ENCODE measurements around the gene SLC22A25. TPM values are rescaled to one million over a fixed set of nuclear protein-coding genes. Genes with fewer than 3 reads are reported as not detected.
"Not testable (repeated sequence)": the region's sequence is repeated elsewhere in the genome, so short reads cannot be mapped to it uniquely, and the experiment has no call there.

SLC22A25 gene
- total RNA-seq, 1 donor from 2014 or later, result not detected

- H3K79me2 ChIP-seq (ENCODE audit: insufficient read depth, low read length), result no peaks in the 10 kb centered on the region
- no peak overlapping the region for H3K9ac ChIP-seq (ENCODE audit: low read length)
- Mint-ChIP-seq H3K4me1 (ENCODE audit: low read depth, unreplicated experiment) (no peaks in the 10 kb centered on the region), H3K27ac (ENCODE audit: unreplicated experiment) (no peak overlapping the region), H3K27me3 (ENCODE audit: low read depth, unreplicated experiment) (peaks cover 3% of the 10 kb centered on the region), H3K9me3 (ENCODE audit: unreplicated experiment) (no peaks in the 10 kb centered on the region), H3K36me3 (ENCODE audit: low read depth, unreplicated experiment) (no peaks in the 10 kb centered on the region), H3K4me3 (ENCODE audit: unreplicated experiment) (no peak overlapping the region)
- no peak overlapping the region for H2AFZ ChIP-seq (ENCODE audit: low read depth, low read length)
- no peaks in the 10 kb centered on the region for H3K36me3 ChIP-seq (ENCODE audit: insufficient read depth, low read length)
- no peak for DNase-seq (ENCODE audit: low read depth)
- H3K4me3 ChIP-seq (ENCODE audit: insufficient read depth, low read depth, low read length), result no peak overlapping the region
- H4K20me1 ChIP-seq (ENCODE audit: insufficient read depth, low read length), result no peaks in the 10 kb centered on the region
- no peaks in the 10 kb centered on the region for H3K4me1 ChIP-seq (ENCODE audit: insufficient read depth, low read length)
- FAIRE-seq, result no peak
- H3K27ac ChIP-seq (ENCODE audit: low read depth, low read length), result no peak overlapping the region
- no peaks in the 10 kb centered on the region for H3K9me3 ChIP-seq (ENCODE audit: insufficient read depth, low read depth, low read length)
- H3K4me2 ChIP-seq (ENCODE audit: low read length), result no peak overlapping the region
- TF ChIP-seq CTCF (IDR thresholded peaks at IDR 0.05; ENCODE audit: insufficient read depth, low read depth, low read length), result no peak
- no peak for TF ChIP-seq EZH2 (IDR thresholded peaks at IDR 0.05; ENCODE audit: insufficient read depth, low read length)
- H3K27me3 ChIP-seq (ENCODE audit: insufficient read depth, low read length), result no peaks in the 10 kb centered on the region
Observed at GRCh38 chr11:63251312-63251711, 7.9 kb upstream of the SLC22A25 start.

GRCh38 chr11:63250162-63251050 lies 7.0 kb upstream of the SLC22A25 start:
- Histone ChIP-seq H3K4me2 (ENCODE audit: low read length) (no peak overlapping the region), H3K4me3 (ENCODE audit: insufficient read depth, low read depth, low read length) (no peak overlapping the region), H2AFZ (ENCODE audit: low read depth, low read length) (no peak overlapping the region), H3K36me3 (ENCODE audit: insufficient read depth, low read length) (no peaks in the 10 kb centered on the region), H4K20me1 (ENCODE audit: insufficient read depth, low read length) (no peaks in the 10 kb centered on the region), H3K9me3 (ENCODE audit: insufficient read depth, low read depth, low read length) (no peaks in the 10 kb centered on the region), H3K79me2 (ENCODE audit: insufficient read depth, low read length) (no peaks in the 10 kb centered on the region), H3K27ac (ENCODE audit: low read depth, low read length) (no peak overlapping the region), H3K27me3 (ENCODE audit: insufficient read depth, low read length) (no peaks in the 10 kb centered on the region), H3K9ac (ENCODE audit: low read length) (no peak overlapping the region), H3K4me1 (ENCODE audit: insufficient read depth, low read length) (no peaks in the 10 kb centered on the region)
- Mint-ChIP-seq H3K4me3 (ENCODE audit: unreplicated experiment) (no peak overlapping the region), H3K9me3 (ENCODE audit: unreplicated experiment) (no peaks in the 10 kb centered on the region), H3K27ac (ENCODE audit: unreplicated experiment) (no peak overlapping the region), H3K27me3 (ENCODE audit: low read depth, unreplicated experiment) (peaks cover 3% of the 10 kb centered on the region), H3K36me3 (ENCODE audit: low read depth, unreplicated experiment) (no peaks in the 10 kb centered on the region), H3K4me1 (ENCODE audit: low read depth, unreplicated experiment) (no peaks in the 10 kb centered on the region)
- TF ChIP-seq EZH2 (IDR thresholded peaks at IDR 0.05; ENCODE audit: insufficient read depth, low read length), result no peak
- TF ChIP-seq CTCF (IDR thresholded peaks at IDR 0.05; ENCODE audit: insufficient read depth, low read depth, low read length), result no peak
- DNase-seq (ENCODE audit: low read depth) (no peak), FAIRE-seq (no peak)

GRCh38 chr11:63248966-63249365 lies 5.6 kb upstream of the SLC22A25 start:
- Histone ChIP-seq H3K4me2 (ENCODE audit: low read length) (no peak overlapping the region), H3K9me3 (ENCODE audit: insufficient read depth, low read depth, low read length) (no peaks in the 10 kb centered on the region), H2AFZ (ENCODE audit: low read depth, low read length) (no peak overlapping the region), H3K4me1 (ENCODE audit: insufficient read depth, low read length) (no peaks in the 10 kb centered on the region), H3K79me2 (ENCODE audit: insufficient read depth, low read length) (no peaks in the 10 kb centered on the region), H3K36me3 (ENCODE audit: insufficient read depth, low read length) (no peaks in the 10 kb centered on the region), H3K9ac (ENCODE audit: low read length) (no peak overlapping the region), H3K4me3 (ENCODE audit: insufficient read depth, low read depth, low read length) (no peak overlapping the region), H3K27ac (ENCODE audit: low read depth, low read length) (no peak overlapping the region), H3K27me3 (ENCODE audit: insufficient read depth, low read length) (no peaks in the 10 kb centered on the region), H4K20me1 (ENCODE audit: insufficient read depth, low read length) (no peaks in the 10 kb centered on the region)
- FAIRE-seq (no peak), DNase-seq (ENCODE audit: low read depth) (no peak)
- Mint-ChIP-seq H3K27ac (ENCODE audit: unreplicated experiment) (no peak overlapping the region), H3K9me3 (ENCODE audit: unreplicated experiment) (no peaks in the 10 kb centered on the region), H3K4me3 (ENCODE audit: unreplicated experiment) (no peak overlapping the region), H3K36me3 (ENCODE audit: low read depth, unreplicated experiment) (no peaks in the 10 kb centered on the region), H3K27me3 (ENCODE audit: low read depth, unreplicated experiment) (peaks cover 3% of the 10 kb centered on the region), H3K4me1 (ENCODE audit: low read depth, unreplicated experiment) (no peaks in the 10 kb centered on the region)
- TF ChIP-seq CTCF (IDR thresholded peaks at IDR 0.05; ENCODE audit: insufficient read depth, low read depth, low read length) (no peak), EZH2 (IDR thresholded peaks at IDR 0.05; ENCODE audit: insufficient read depth, low read length) (no peak)

GRCh38 chr11:63247237-63248002 lies 4.0 kb upstream of the SLC22A25 start:
- H3K36me3 ChIP-seq (ENCODE audit: insufficient read depth, low read length); H2AFZ ChIP-seq (ENCODE audit: low read depth, low read length); H3K27ac Mint-ChIP-seq (ENCODE audit: unreplicated experiment); H3K79me2 ChIP-seq (ENCODE audit: insufficient read depth, low read length); DNase-seq (ENCODE audit: low read depth); H4K20me1 ChIP-seq (ENCODE audit: insufficient read depth, low read length); H3K4me1 ChIP-seq (ENCODE audit: insufficient read depth, low read length); H3K27me3 Mint-ChIP-seq (ENCODE audit: low read depth, unreplicated experiment); H3K4me2 ChIP-seq (ENCODE audit: low read length); H3K9me3 ChIP-seq (ENCODE audit: insufficient read depth, low read depth, low read length); H3K27me3 ChIP-seq (ENCODE audit: insufficient read depth, low read length); H3K9ac ChIP-seq (ENCODE audit: low read length); H3K36me3 Mint-ChIP-seq (ENCODE audit: low read depth, unreplicated experiment); H3K4me3 ChIP-seq (ENCODE audit: insufficient read depth, low read depth, low read length); H3K9me3 Mint-ChIP-seq (ENCODE audit: unreplicated experiment); H3K27ac ChIP-seq (ENCODE audit: low read depth, low read length); H3K4me1 Mint-ChIP-seq (ENCODE audit: low read depth, unreplicated experiment); H3K4me3 Mint-ChIP-seq (ENCODE audit: unreplicated experiment); FAIRE-seq: not testable (repeated sequence)

Measured in astrocyte (in vitro differentiated cells and primary cell).